T-helper 22 cell (primary cell): ENCODE data around the gene LRRC72.
"Not testable (repeated sequence)": the region's sequence is repeated elsewhere in the genome, so short reads cannot be mapped to it uniquely, and the experiment has no call there.

Experiments
- DNase-seq: peaks from one replicate; pipeline ENCODE4 v3.0.0-alpha.2; 2020; ENCODE audit warnings: low read depth

LRRC72 gene

GRCh38 chr7:16528520-16528919 lies 1.9 kb downstream of the LRRC72 start:
- no peak for DNase-seq

- DNase-seq = no peak
These were observed 3.1 kb downstream of the LRRC72 start for GRCh38 chr7:16529697-16530096.

GRCh38 chr7:16531707-16532106 lies 5.1 kb downstream of the LRRC72 start:
- DNase-seq = no peak

- DNase-seq = no peak
These were observed 5.6 kb downstream of the LRRC72 start for GRCh38 chr7:16532272-16532671.

- no peak for DNase-seq
These were observed 8.9 kb downstream of the LRRC72 start for GRCh38 chr7:16535500-16535899.

GRCh38 chr7:16540559-16540958 lies 13.9 kb downstream of the LRRC72 start:
- DNase-seq = not testable (repeated sequence)

- no peak for DNase-seq
These were observed 15.8 kb downstream of the LRRC72 start for GRCh38 chr7:16542401-16542800.

GRCh38 chr7:16543456-16543855 lies 16.8 kb downstream of the LRRC72 start:
- DNase-seq = no peak

- no peak for DNase-seq
These were observed 20.4 kb downstream of the LRRC72 start for GRCh38 chr7:16546921-16547505.

GRCh38 chr7:16548428-16548827 lies 21.8 kb downstream of the LRRC72 start:
- no peak for DNase-seq

- DNase-seq = no peak
These were observed 24.0 kb downstream of the LRRC72 start for GRCh38 chr7:16550671-16551070.

- no peak for DNase-seq
These were observed 28.1 kb downstream of the LRRC72 start for GRCh38 chr7:16554518-16555236.

- DNase-seq = no peak
These were observed 29.7 kb downstream of the LRRC72 start for GRCh38 chr7:16556359-16556758.

GRCh38 chr7:16558761-16559302 lies 32.2 kb downstream of the LRRC72 start:
- DNase-seq = no peak

- DNase-seq = no peak
These were observed 33.0 kb downstream of the LRRC72 start for GRCh38 chr7:16559497-16560179.

- DNase-seq = no peak
These were observed 35.3 kb downstream of the LRRC72 start for GRCh38 chr7:16561943-16562342.

GRCh38 chr7:16562456-16563220 lies 36.0 kb downstream of the LRRC72 start:
- no peak for DNase-seq

GRCh38 chr7:16563281-16564022 lies 36.8 kb downstream of the LRRC72 start:
- DNase-seq = no peak

- DNase-seq = no peak
These were observed 37.4 kb downstream of the LRRC72 start for GRCh38 chr7:16564023-16564380.

GRCh38 chr7:16564909-16565426 lies 38.3 kb downstream of the LRRC72 start:
- DNase-seq = no peak

- DNase-seq = no peak
These were observed 45.3 kb downstream of the LRRC72 start for GRCh38 chr7:16571941-16572340.
